ENCODE data around the gene SPNS3. TPM values are rescaled to one million over a fixed set of nuclear protein-coding genes. Genes with fewer than 3 reads are reported as not detected.

The SPNS3 gene
- total and polyA plus RNA-seq, 4 donors: 0.16 to 2.3 (median 0.24) TPM

DNA sequence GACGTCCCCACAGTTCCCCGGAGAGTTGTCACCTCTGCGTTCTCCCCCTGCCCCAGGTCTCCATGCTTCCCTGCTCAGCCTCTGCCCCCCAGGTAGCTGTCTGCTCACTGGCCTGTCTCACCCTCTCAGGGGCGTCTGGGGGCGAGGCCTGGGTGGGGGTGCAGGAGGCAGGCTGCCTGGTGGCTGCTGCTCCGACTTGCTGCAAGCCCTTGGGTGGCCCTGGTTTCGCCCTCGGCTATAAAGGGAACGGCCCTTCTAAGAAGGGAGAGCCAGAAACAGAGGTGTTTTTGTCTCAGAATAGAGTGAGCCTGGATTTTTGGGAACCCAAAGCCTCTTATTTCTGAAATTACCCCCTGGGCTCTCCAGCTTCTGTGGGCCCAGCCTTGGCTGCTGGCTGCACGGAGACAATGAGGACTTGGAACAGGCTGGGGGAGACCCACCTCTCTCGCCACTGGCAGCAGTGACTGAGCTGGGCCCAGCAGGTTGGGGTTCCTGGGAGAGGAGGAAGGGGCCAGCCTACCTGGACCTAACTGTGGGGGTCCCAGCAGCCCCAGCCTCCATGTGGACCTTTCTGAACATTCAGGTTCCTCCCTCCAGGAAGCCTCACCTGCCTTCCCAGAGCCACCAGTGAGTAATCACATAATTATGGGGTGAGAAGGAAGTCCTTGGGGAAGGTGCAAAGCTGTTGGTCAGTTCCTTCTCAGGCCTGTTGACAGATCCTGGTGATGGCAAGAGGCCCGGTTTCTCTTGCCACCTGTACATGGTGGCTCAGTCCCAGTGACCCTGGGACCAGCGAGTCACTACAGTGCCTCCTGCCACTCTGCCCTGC, 49.5 kb downstream of the SPNS3 start:
- Histone ChIP-seq H3K4me3 (ENCODE audit: low read depth in 1 of 3, low read length in 3 of 3) (no peak overlapping the region), H3K27ac (ENCODE audit: low read depth in 1 of 2, low read length in 2 of 2) (peak overlapping the region in 1 of 2 donors; percentile 18), H3K9me3 (ENCODE audit: control insufficient read depth in 4 of 4, low read length in 3 of 4) (no peaks in the 10 kb centered on the region), H3K4me1 (ENCODE audit: control insufficient read depth in 4 of 4, insufficient read depth in 4 of 4, low read length in 3 of 4) (peaks cover 0 to 22% (median 11%) of the 10 kb centered on the region in 4 donors), H3K36me3 (ENCODE audit: control insufficient read depth in 4 of 4, insufficient read depth in 3 of 4, low read depth in 1 of 4, low read length in 3 of 4) (peaks cover 0 to 5% (median 0%) of the 10 kb centered on the region in 4 donors), H3K27me3 (ENCODE audit: control insufficient read depth in 4 of 4, insufficient read depth in 4 of 4, low read length in 3 of 4) (no peaks in the 10 kb centered on the region), H3K9ac (ENCODE audit: low read depth in 1 of 2, low read length in 2 of 2) (no peak overlapping the region)
- TF ChIP-seq GABPA (IDR thresholded peaks at IDR 0.05 in 1 of 2, conservative IDR thresholded peaks at IDR 0.05 in 1 of 2): no peak
- no peak for TF ChIP-seq SP1 (IDR thresholded peaks at IDR 0.05)
- TF ChIP-seq FOXA2 (IDR thresholded peaks at IDR 0.05): peak; percentile 20
- no peak for DNase-seq (ENCODE audit: low spot score)
- 75% methylated on average over 13 of the region's 13 CpGs for WGBS

DNA sequence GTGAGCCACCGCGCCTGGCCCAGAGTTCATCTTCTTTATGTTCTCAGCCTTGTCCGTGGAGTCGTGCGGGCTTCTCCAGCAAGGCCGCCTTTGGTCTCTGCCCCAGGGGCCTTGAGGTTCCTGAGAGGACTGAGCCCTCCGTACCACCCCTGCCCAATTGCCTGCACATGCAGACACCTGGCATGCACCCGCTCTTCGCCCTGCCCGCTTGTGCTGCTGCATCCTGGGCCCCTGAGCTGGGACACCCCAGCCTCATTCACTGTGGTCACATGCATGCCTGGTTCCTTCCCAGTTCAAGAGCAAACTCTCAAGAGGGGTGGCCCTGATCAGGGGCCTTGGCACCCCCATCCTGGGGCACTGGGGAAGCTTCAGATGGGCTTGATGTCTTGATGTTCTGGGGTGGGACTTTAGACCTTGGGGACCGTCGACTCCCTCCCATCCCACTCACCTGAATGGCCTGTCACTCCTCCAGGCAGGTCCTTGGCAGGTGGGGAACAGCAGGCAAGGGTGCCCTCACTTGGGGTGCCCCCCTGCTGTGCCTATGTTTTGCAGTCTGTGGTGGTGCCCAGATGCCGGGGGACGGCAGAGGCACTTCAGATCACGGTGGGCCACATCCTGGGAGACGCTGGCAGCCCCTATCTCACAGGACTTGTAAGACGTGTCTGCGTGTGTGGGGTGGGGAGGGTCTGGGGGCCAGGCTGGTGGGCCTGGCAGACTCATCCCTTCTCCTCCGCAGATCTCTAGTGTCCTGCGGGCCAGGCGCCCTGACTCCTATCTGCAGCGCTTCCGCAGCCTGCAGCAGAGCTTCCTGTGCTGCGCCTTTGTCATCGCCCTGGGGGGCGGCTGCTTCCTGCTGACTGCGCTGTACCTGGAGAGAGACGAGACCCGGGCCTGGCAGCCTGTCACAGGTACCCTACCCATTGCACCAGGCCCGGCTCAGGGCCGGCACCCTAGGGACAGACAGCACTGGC, 52.2 kb downstream of the SPNS3 start:
- peaks cover 0 to 12% (median 6%) of the 10 kb centered on the region in 4 donors for H3K4me1 ChIP-seq (ENCODE audit: control insufficient read depth in 4 of 4, insufficient read depth in 4 of 4, low read length in 3 of 4)
- no peak overlapping the region for H3K9ac ChIP-seq (ENCODE audit: low read depth in 1 of 2, low read length in 2 of 2)
- H3K27ac ChIP-seq (ENCODE audit: low read depth in 1 of 2, low read length in 2 of 2): no peak overlapping the region
- peaks cover 0 to 14% (median 0%) of the 10 kb centered on the region in 4 donors for H3K36me3 ChIP-seq (ENCODE audit: control insufficient read depth in 4 of 4, insufficient read depth in 3 of 4, low read depth in 1 of 4, low read length in 3 of 4)
- no peaks in the 10 kb centered on the region for H3K27me3 ChIP-seq (ENCODE audit: control insufficient read depth in 4 of 4, insufficient read depth in 4 of 4, low read length in 3 of 4)
- 82% methylated on average over 31 of the region's 31 CpGs for WGBS
- TF ChIP-seq HNF4A (conservative IDR thresholded peaks at IDR 0.05) (no peak), TAF1 (conservative IDR thresholded peaks at IDR 0.05) (no peak), FOXA1 (IDR thresholded peaks at IDR 0.05) (no peak), EGR1 (IDR thresholded peaks at IDR 0.05; ENCODE audit: low read depth in 2 of 2) (no peak), YY1 (IDR thresholded peaks at IDR 0.05) (no peak), FOXA2 (IDR thresholded peaks at IDR 0.05) (no peak), JUND (IDR thresholded peaks at IDR 0.05) (no peak), HNF4G (IDR thresholded peaks at IDR 0.05) (no peak), RAD21 (IDR thresholded peaks at IDR 0.05) (no peak), GABPA (IDR thresholded peaks at IDR 0.05 in 1 of 2, conservative IDR thresholded peaks at IDR 0.05 in 1 of 2) (no peak), RXRA (IDR thresholded peaks at IDR 0.05) (no peak), NR2F2 (IDR thresholded peaks at IDR 0.05) (no peak)
- TF ChIP-seq, protein P1, sequence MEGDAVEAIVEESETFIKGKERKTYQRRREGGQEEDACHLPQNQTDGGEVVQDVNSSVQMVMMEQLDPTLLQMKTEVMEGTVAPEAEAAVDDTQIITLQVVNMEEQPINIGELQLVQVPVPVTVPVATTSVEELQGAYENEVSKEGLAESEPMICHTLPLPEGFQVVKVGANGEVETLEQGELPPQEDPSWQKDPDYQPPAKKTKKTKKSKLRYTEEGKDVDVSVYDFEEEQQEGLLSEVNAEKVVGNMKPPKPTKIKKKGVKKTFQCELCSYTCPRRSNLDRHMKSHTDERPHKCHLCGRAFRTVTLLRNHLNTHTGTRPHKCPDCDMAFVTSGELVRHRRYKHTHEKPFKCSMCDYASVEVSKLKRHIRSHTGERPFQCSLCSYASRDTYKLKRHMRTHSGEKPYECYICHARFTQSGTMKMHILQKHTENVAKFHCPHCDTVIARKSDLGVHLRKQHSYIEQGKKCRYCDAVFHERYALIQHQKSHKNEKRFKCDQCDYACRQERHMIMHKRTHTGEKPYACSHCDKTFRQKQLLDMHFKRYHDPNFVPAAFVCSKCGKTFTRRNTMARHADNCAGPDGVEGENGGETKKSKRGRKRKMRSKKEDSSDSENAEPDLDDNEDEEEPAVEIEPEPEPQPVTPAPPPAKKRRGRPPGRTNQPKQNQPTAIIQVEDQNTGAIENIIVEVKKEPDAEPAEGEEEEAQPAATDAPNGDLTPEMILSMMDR (IDR thresholded peaks at IDR 0.05; ENCODE audit: low read depth, low read length, missing input control): no peak
- TF ChIP-seq, protein P2, sequence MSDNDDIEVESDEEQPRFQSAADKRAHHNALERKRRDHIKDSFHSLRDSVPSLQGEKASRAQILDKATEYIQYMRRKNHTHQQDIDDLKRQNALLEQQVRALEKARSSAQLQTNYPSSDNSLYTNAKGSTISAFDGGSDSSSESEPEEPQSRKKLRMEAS (IDR thresholded peaks at IDR 0.05): no peak
- TF ChIP-seq, protein P3, sequence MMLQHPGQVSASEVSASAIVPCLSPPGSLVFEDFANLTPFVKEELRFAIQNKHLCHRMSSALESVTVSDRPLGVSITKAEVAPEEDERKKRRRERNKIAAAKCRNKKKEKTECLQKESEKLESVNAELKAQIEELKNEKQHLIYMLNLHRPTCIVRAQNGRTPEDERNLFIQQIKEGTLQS (IDR thresholded peaks at IDR 0.05): no peak
- H3K4me3 ChIP-seq (ENCODE audit: low read depth in 1 of 3, low read length in 3 of 3): no peak overlapping the region
- no peaks in the 10 kb centered on the region for H3K9me3 ChIP-seq (ENCODE audit: control insufficient read depth in 4 of 4, low read length in 3 of 4)
- no peak for DNase-seq (ENCODE audit: low spot score)

All from liver (tissue), 9 donors.